Body of pancreas (tissue), 4 donors: Measurements from ENCODE around the gene IGSF21. TPM values are rescaled to one million over a fixed set of nuclear protein-coding genes. Genes with fewer than 3 reads are reported as not detected.

Experiments
- ATAC-seq: fragments of 150-250 bp; one replicate; pipeline ENCODE4 v1.9.1; 2016
- DNase-seq, 4 donors: peaks; one replicate each; pipeline ENCODE4 v3.0.0-alpha.2; 2019
- H3K27ac ChIP-seq, 4 donors: fragments of 200-600 bp; sonication (generic); 1 replicate in 3 of 4; 2 replicates in 1 of 4; pipeline versions ENCODE4 v1.5.1 to v1.6.1; 2016 to 2019; ENCODE audit warnings: mild to moderate bottlenecking in 1 of 4, mixed read lengths in 1 of 4, moderate library complexity in 1 of 4
- H3K27me3 ChIP-seq, 2 donors: fragments of 200-600 bp; sonication (generic); one replicate each; pipeline ENCODE4 v1.6.0; 2016; ENCODE audit warnings: mild to moderate bottlenecking in 1 of 2
- H3K36me3 ChIP-seq, 2 donors: fragments of 200-600 bp; sonication (generic); replicated peaks in 1 of 2; 2 replicates each; pipeline ENCODE4 v1.5.1; 2016; ENCODE audit warnings: low read depth in 2 of 2; ENCODE audit not compliant: insufficient read depth in 1 of 2
- H3K4me1 ChIP-seq: fragments of 200-600 bp; sonication (generic); one replicate; pipeline ENCODE4 v1.6.0; 2016
- H3K4me3 ChIP-seq, 2 donors: fragments of 200-600 bp; sonication (generic); 1 replicate in 1 of 2; 2 replicates in 1 of 2; pipeline ENCODE4 v1.5.1; 2016 to 2019
- H3K9me3 ChIP-seq, 3 donors: fragments of 200-600 bp; sonication (generic); 1 replicate in 2 of 3; 2 replicates in 1 of 3; pipeline ENCODE4 v1.5.1; 2016
- CTCF ChIP-seq, 7 experiments: fragments of 450-650 bp in 4 of 7; fragments of 200-600 bp in 3 of 7; sonication (generic) in 3 of 7; IDR thresholded peaks; one replicate each; pipeline ENCODE4 v1.5.1; 2016 to 2019; ENCODE audit warnings: antibody characterized with exemption in 7 of 7
- POLR2A ChIP-seq, 3 donors: fragments of 450-650 bp; IDR thresholded peaks; one replicate each; pipeline ENCODE4 v1.6.1; 2016; ENCODE audit warnings: antibody characterized with exemption in 3 of 3, mild to moderate bottlenecking in 2 of 3
- WGBS, 2 donors: methylation state at CpG; one replicate each; pipeline ENCODE4 v1.1.5; 2017; 5-methylcytosine and 5-hydroxymethylcytosine counted together
- intact Hi-C: fragments of 100-400 bp; cut with DNase I; formaldehyde crosslinking; loops from one replicate; pipeline ENCODE4 v1.15.1; 2023
- total RNA-seq, 2 donors: library from RNA; depleted of rRNA; stranded (reverse); fragments of >200 nt; gene quantifications; one replicate each; pipeline ENCODE4 v1.1.0, GENCODE V29; 2016

IGSF21 gene
- total RNA-seq, 2 donors from 2014 or later: 0.33 to 2.1 TPM

- H3K9me3 ChIP-seq: no peaks in the 10 kb centered on the region
- no peak for TF ChIP-seq CTCF (IDR thresholded peaks at IDR 0.05)
- no peak for TF ChIP-seq POLR2A (IDR thresholded peaks at IDR 0.05)
- no peaks in the 10 kb centered on the region for H3K36me3 ChIP-seq
- ATAC-seq (no peak), DNase-seq (no peak)
- intact Hi-C loops: no loop called here
- H3K4me3 ChIP-seq: no peak overlapping the region
- WGBS, 2 donors: 41 to 46% methylated on average over 13 of the region's 13 CpGs
- H3K27me3 ChIP-seq: no peaks in the 10 kb centered on the region
- H3K4me1 ChIP-seq: no peaks in the 10 kb centered on the region
- H3K27ac ChIP-seq: no peak overlapping the region
Measured at GRCh38 chr1:18282851-18283600, 175.4 kb downstream of the IGSF21 start.

- intact Hi-C loops: no loop called here
- Histone ChIP-seq H3K9me3 (no peaks in the 10 kb centered on the region), H3K4me3 (no peak overlapping the region), H3K4me1 (no peaks in the 10 kb centered on the region), H3K36me3 (no peaks in the 10 kb centered on the region), H3K27me3 (no peaks in the 10 kb centered on the region), H3K27ac (no peak overlapping the region)
- ATAC-seq (no peak), DNase-seq (no peak)
- WGBS, 2 donors: 56 to 62% methylated on average over 13 of the region's 13 CpGs
- TF ChIP-seq CTCF (IDR thresholded peaks at IDR 0.05) (no peak), POLR2A (IDR thresholded peaks at IDR 0.05) (no peak)
Measured at GRCh38 chr1:18283601-18284385, 176.2 kb downstream of the IGSF21 start.

GRCh38 chr1:18284805-18285537 lies 177.4 kb downstream of the IGSF21 start:
- intact Hi-C loops: no loop called here
- WGBS, 2 donors: 22 to 29% methylated on average over 10 to 11 of the region's 11 CpGs

GRCh38 chr1:18285538-18285924 lies 177.9 kb downstream of the IGSF21 start:
- WGBS, 2 donors: 63 to 66% methylated on average over 6 to 7 of the region's 7 CpGs
- H3K4me3 ChIP-seq: no peak overlapping the region
- intact Hi-C loops: no loop called here
- no peaks in the 10 kb centered on the region for H3K36me3 ChIP-seq
- DNase-seq: no peak
- no peak for ATAC-seq
- H3K27ac ChIP-seq: no peak overlapping the region
- H3K27me3 ChIP-seq: peaks cover 0 to 3% of the 10 kb centered on the region in 2 donors
- no peaks in the 10 kb centered on the region for H3K4me1 ChIP-seq
- TF ChIP-seq POLR2A (IDR thresholded peaks at IDR 0.05): no peak
- no peak for TF ChIP-seq CTCF (IDR thresholded peaks at IDR 0.05)
- no peaks in the 10 kb centered on the region for H3K9me3 ChIP-seq

More at GRCh38 chr1:18284805-18285537, 177.4 kb downstream of the IGSF21 start:
- Histone ChIP-seq H3K36me3 (no peaks in the 10 kb centered on the region), H3K4me3 (no peak overlapping the region), H3K27ac (no peak overlapping the region), H3K4me1 (no peaks in the 10 kb centered on the region), H3K27me3 (no peaks in the 10 kb centered on the region), H3K9me3 (no peaks in the 10 kb centered on the region)
- TF ChIP-seq POLR2A (IDR thresholded peaks at IDR 0.05) (no peak), CTCF (IDR thresholded peaks at IDR 0.05) (no peak)
- ATAC-seq: no peak
- DNase-seq: no peak
